Body of pancreas (tissue), 4 donors: ENCODE measurements around the gene C12orf60.

ENCODE experiments used
- POLR2A ChIP-seq, 3 donors: fragments of 450-650 bp; IDR thresholded peaks; one replicate each; pipeline ENCODE4 v1.6.1; 2016; ENCODE audit warnings: antibody characterized with exemption in 3 of 3, mild to moderate bottlenecking in 2 of 3
- TF ChIP-seq, protein P1 (sequence below), 7 experiments: fragments of 450-650 bp in 4 of 7; fragments of 200-600 bp in 3 of 7; sonication (generic) in 3 of 7; IDR thresholded peaks; one replicate each; pipeline ENCODE4 v1.5.1; 2016 to 2019; ENCODE audit warnings: antibody characterized with exemption in 7 of 7

DNA sequence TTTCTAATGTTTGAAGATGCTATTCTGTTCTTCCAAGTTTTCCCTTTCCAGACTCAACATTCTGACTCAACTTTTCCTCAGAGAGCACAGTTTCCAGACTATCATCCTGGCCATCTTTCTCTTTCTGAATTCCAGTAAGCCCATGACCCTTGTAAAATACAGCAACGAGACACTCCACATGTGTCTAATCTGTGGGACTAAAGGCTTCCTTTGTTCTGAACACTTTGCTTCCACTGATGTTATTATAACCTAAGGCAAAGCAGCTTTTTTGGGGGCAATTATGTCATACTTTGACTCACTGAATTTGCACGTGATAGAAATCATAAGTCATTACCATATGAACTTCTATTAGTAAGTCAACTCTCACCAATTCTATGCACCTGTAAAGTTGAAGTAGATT is 46.2 kb downstream of the C12orf60 start:
- TF ChIP-seq, protein P1, sequence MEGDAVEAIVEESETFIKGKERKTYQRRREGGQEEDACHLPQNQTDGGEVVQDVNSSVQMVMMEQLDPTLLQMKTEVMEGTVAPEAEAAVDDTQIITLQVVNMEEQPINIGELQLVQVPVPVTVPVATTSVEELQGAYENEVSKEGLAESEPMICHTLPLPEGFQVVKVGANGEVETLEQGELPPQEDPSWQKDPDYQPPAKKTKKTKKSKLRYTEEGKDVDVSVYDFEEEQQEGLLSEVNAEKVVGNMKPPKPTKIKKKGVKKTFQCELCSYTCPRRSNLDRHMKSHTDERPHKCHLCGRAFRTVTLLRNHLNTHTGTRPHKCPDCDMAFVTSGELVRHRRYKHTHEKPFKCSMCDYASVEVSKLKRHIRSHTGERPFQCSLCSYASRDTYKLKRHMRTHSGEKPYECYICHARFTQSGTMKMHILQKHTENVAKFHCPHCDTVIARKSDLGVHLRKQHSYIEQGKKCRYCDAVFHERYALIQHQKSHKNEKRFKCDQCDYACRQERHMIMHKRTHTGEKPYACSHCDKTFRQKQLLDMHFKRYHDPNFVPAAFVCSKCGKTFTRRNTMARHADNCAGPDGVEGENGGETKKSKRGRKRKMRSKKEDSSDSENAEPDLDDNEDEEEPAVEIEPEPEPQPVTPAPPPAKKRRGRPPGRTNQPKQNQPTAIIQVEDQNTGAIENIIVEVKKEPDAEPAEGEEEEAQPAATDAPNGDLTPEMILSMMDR (IDR thresholded peaks at IDR 0.05) = no peak
- no peak for TF ChIP-seq POLR2A (IDR thresholded peaks at IDR 0.05)
